Brain microvascular endothelial cell (primary cell): ENCODE results near the gene C4A.

Experiments
- DNase-seq: peaks from one replicate; pipeline ENCODE4 v3.0.0-alpha.2; 2020
- H3K27ac ChIP-seq: fragments of 250-450 bp; sonication (Bioruptor Pico); 2 replicates; pipeline ENCODE4 v1.5.1; 2020; ENCODE audit warnings: mild to moderate bottlenecking, moderate library complexity
- H3K27me3 ChIP-seq: fragments of 250-450 bp; sonication (Bioruptor Pico); replicated peaks from 2 replicates; pipeline ENCODE4 v1.5.1; 2020; ENCODE audit warnings: mild to moderate bottlenecking
- H3K36me3 ChIP-seq: fragments of 250-450 bp; sonication (Bioruptor Pico); replicated peaks from 2 replicates; pipeline ENCODE4 v1.5.1; 2020; ENCODE audit warnings: mild to moderate bottlenecking
- H3K4me3 ChIP-seq: 2 replicates; pipeline ENCODE4 v1.5.1; 2011; ENCODE audit warnings: low read depth, mild to moderate bottlenecking, control low read depth, low read length, moderate library complexity
- CTCF ChIP-seq: IDR thresholded peaks from 2 replicates; pipeline ENCODE4 v1.5.1; 2011; ENCODE audit warnings: low read depth, mild to moderate bottlenecking, moderate library complexity, low read length, control low read depth, inconsistent platforms; ENCODE audit errors: missing control alignments
- in situ Hi-C: cut with HindIII; loops from 2 replicates; pipeline ENCODE4 v1.10.0; 2017; ENCODE audit warnings: low sequenced_read_pairs, low pct_ligation_motif_present

The C4A gene

GRCh38 chr6:31956796-31957195 lies 25.1 kb upstream of the C4A start:
- no peak overlapping the region for H3K27ac ChIP-seq
- TF ChIP-seq CTCF = no peak
- in situ Hi-C loops = no loop called here
- no peaks in the 10 kb centered on the region for H3K27me3 ChIP-seq
- no peak overlapping the region for H3K4me3 ChIP-seq
- DNase-seq = no peak
- H3K36me3 ChIP-seq = peaks cover 50% of the 10 kb centered on the region

- peaks cover 50% of the 10 kb centered on the region for H3K36me3 ChIP-seq
- peak overlapping the region; percentile 100 for H3K4me3 ChIP-seq
- H3K27ac ChIP-seq = peak overlapping the region; percentile 51
- TF ChIP-seq CTCF = no peak
- in situ Hi-C loops = no loop called here
- no peaks in the 10 kb centered on the region for H3K27me3 ChIP-seq
- DNase-seq = no peak
Observed at GRCh38 chr6:31958412-31958740, 23.5 kb upstream of the C4A start.

- DNase-seq = peak; percentile 97
- TF ChIP-seq CTCF = no peak
- H3K27ac ChIP-seq = peak within 1 kb of the TSS; percentile 51
- in situ Hi-C loops = no loop called here
- H3K27me3 ChIP-seq = no peaks in the 10 kb centered on the region
- H3K36me3 ChIP-seq = peaks cover 47% of the 10 kb centered on the region
- peak within 1 kb of the TSS; percentile 100 for H3K4me3 ChIP-seq
Observed at GRCh38 chr6:31958741-31959739, 22.8 kb upstream of the C4A start, which contains the start of the genes NELFE and SKIC2. Gene NELFE, minus strand, starts transcription at chr6:31958971. Its CDS starts 525 bp downstream, at chr6:31958446. Gene SKIC2, plus strand, starts transcription at chr6:31959175. Its CDS starts 18 bp downstream, at chr6:31959193.

- no peak for DNase-seq
- in situ Hi-C loops = no loop called here
- H3K27ac ChIP-seq = no peak overlapping the region
- no peak for TF ChIP-seq CTCF
- H3K4me3 ChIP-seq = no peak overlapping the region
- H3K27me3 ChIP-seq = no peaks in the 10 kb centered on the region
- H3K36me3 ChIP-seq = peaks cover 47% of the 10 kb centered on the region
Observed at GRCh38 chr6:31961616-31962015, 20.2 kb upstream of the C4A start.

- Histone ChIP-seq H3K27ac (no peak overlapping the region), H3K4me3 (no peak overlapping the region), H3K36me3 (peaks cover 69% of the 10 kb centered on the region), H3K27me3 (no peaks in the 10 kb centered on the region)
- TF ChIP-seq CTCF = no peak
- no peak for DNase-seq
- in situ Hi-C loops = no loop called here
Observed at GRCh38 chr6:31963921-31964320, 17.9 kb upstream of the C4A start.

- Histone ChIP-seq H3K36me3 (peaks cover 79% of the 10 kb centered on the region), H3K27me3 (no peaks in the 10 kb centered on the region), H3K27ac (no peak overlapping the region), H3K4me3 (no peak overlapping the region)
- in situ Hi-C loops = no loop called here
- no peak for TF ChIP-seq CTCF
- DNase-seq = no peak
Observed at GRCh38 chr6:31965700-31966099, 16.2 kb upstream of the C4A start.
